CD14-positive monocyte (primary cell): Measurements from ENCODE around the gene SOX5. TPM values are rescaled to one million over a fixed set of nuclear protein-coding genes. Genes with fewer than 3 reads are reported as not detected.

Experiments
- DNase-seq, 3 donors: peaks; one replicate each; pipeline ENCODE4 v3.0.0-alpha.2; 2011 to 2022
- H2AFZ ChIP-seq: 2 replicates; pipeline ENCODE4 v1.6.0; 2012; ENCODE audit warnings: mild to moderate bottlenecking, low read depth, low read length, inconsistent platforms; ENCODE audit not compliant: insufficient read depth, poor library complexity, severe bottlenecking
- H3K27ac ChIP-seq, 2 donors: 1 replicate in 1 of 2; 2 replicates in 1 of 2; pipeline ENCODE4 v1.5.1; 2012 to 2013; ENCODE audit warnings: low read length in 2 of 2, control low read depth in 1 of 2, inconsistent platforms in 1 of 2, low read depth in 1 of 2, mild to moderate bottlenecking in 1 of 2
- H3K27me3 ChIP-seq, 2 donors: one replicate each; pipeline versions ENCODE4 v1.6.0 to v1.6.1; 2011 to 2013; ENCODE audit warnings: low read length in 2 of 2; ENCODE audit not compliant: control insufficient read depth in 2 of 2, insufficient read depth in 2 of 2
- H3K36me3 ChIP-seq, 2 donors: replicated peaks in 1 of 2; 1 replicate in 1 of 2; 2 replicates in 1 of 2; pipeline versions ENCODE4 v1.5.1 to v1.6.1; 2012 to 2013; ENCODE audit warnings: low read length in 2 of 2, control low read depth in 1 of 2, inconsistent platforms in 1 of 2, mild to moderate bottlenecking in 1 of 2; ENCODE audit not compliant: insufficient read depth in 2 of 2, control insufficient read depth in 1 of 2
- H3K4me1 ChIP-seq, 2 donors: 1 replicate in 1 of 2; 2 replicates in 1 of 2; pipeline versions ENCODE4 v1.5.1 to v1.6.1; 2012 to 2013; ENCODE audit warnings: low read length in 2 of 2, control low read depth in 1 of 2, inconsistent platforms in 1 of 2, mild to moderate bottlenecking in 1 of 2, moderate library complexity in 1 of 2; ENCODE audit not compliant: insufficient read depth in 2 of 2, control insufficient read depth in 1 of 2
- H3K4me2 ChIP-seq: replicated peaks from 2 replicates; pipeline ENCODE3; 2012; ENCODE audit warnings: low read length, moderate library complexity, mild to moderate bottlenecking; ENCODE audit not compliant: poor library complexity, severe bottlenecking; ENCODE audit errors: extremely low read depth
- H3K4me3 ChIP-seq, 3 experiments: fragments of 200-600 bp in 1 of 3; sonication (generic) in 1 of 3; replicated peaks in 1 of 3; 1 replicate in 2 of 3; 2 replicates in 1 of 3; pipeline ENCODE4 v1.5.1; 2011 to 2013; ENCODE audit warnings: low read length in 3 of 3, mild to moderate bottlenecking in 3 of 3, control low read depth in 2 of 3, low read depth in 2 of 3, inconsistent platforms in 1 of 3, moderate library complexity in 1 of 3
- H3K79me2 ChIP-seq: 2 replicates; pipeline ENCODE4 v1.6.0; 2012; ENCODE audit warnings: mild to moderate bottlenecking, control low read depth, inconsistent platforms, low read length, moderate library complexity; ENCODE audit not compliant: insufficient read depth
- H3K9ac ChIP-seq: 2 replicates; pipeline ENCODE4 v1.6.0; 2017; ENCODE audit warnings: low read length, mild to moderate bottlenecking; ENCODE audit not compliant: insufficient read depth, poor library complexity, severe bottlenecking
- H3K9me3 ChIP-seq, 2 donors: replicated peaks in 1 of 2; 1 replicate in 1 of 2; 2 replicates in 1 of 2; pipeline versions ENCODE4 v1.5.1 to v1.6.1; 2012 to 2013; ENCODE audit warnings: low read length in 2 of 2, control low read depth in 1 of 2; ENCODE audit not compliant: control insufficient read depth in 1 of 2, insufficient read depth in 1 of 2
- H4K20me1 ChIP-seq: 2 replicates; pipeline ENCODE4 v1.6.0; 2012; ENCODE audit warnings: mild to moderate bottlenecking, low read length, control low read depth, moderate library complexity; ENCODE audit not compliant: insufficient read depth
- H3K27ac Mint-ChIP-seq, 7 donors: one replicate each; pipeline ENCODE4 v1.8.0; 2020; ENCODE audit warnings: mild to moderate bottlenecking in 7 of 7, mixed read lengths in 7 of 7, moderate library complexity in 6 of 7, inconsistent platforms in 2 of 7
- H3K27me3 Mint-ChIP-seq, 3 donors: one replicate each; pipeline ENCODE4 v1.8.0; 2021 to 2022; ENCODE audit warnings: low read depth in 3 of 3, mild to moderate bottlenecking in 3 of 3, mixed read lengths in 3 of 3, moderate library complexity in 3 of 3, inconsistent platforms in 1 of 3
- H3K36me3 Mint-ChIP-seq, 2 donors: one replicate each; pipeline ENCODE4 v1.8.0; 2020; ENCODE audit warnings: mixed read lengths in 2 of 2, inconsistent platforms in 1 of 2, mild to moderate bottlenecking in 1 of 2
- H3K4me1 Mint-ChIP-seq: one replicate; pipeline ENCODE4 v1.8.0; 2020; ENCODE audit warnings: mild to moderate bottlenecking, mixed read lengths
- H3K4me3 Mint-ChIP-seq, 2 donors: one replicate each; pipeline ENCODE4 v1.8.0; 2020; ENCODE audit warnings: mild to moderate bottlenecking in 2 of 2, mixed read lengths in 2 of 2, moderate library complexity in 1 of 2
- H3K9me3 Mint-ChIP-seq, 7 donors: one replicate each; pipeline ENCODE4 v1.8.0; 2020 to 2022; ENCODE audit warnings: mixed read lengths in 7 of 7, mild to moderate bottlenecking in 6 of 7, moderate library complexity in 6 of 7, inconsistent platforms in 2 of 7
- CTCF ChIP-seq: fragments of 200-600 bp; IDR thresholded peaks from one replicate; pipeline ENCODE4 v1.8.0; 2022; ENCODE audit warnings: antibody characterized with exemption, mild to moderate bottlenecking
- WGBS: methylation state at CpG from one replicate; pipeline ENCODE4 v1.1.5; 2013; ENCODE audit warnings: missing lambda C conversion rate; ENCODE audit not compliant: insufficient coverage; 5-methylcytosine and 5-hydroxymethylcytosine counted together
- intact Hi-C, 2 donors: fragments of 100-400 bp; cut with micrococcal nuclease; formaldehyde crosslinking; loops; one replicate each; pipeline versions ENCODE4 v1.15.0 to v1.15.1; 2023
- polyA plus RNA-seq, 3 donors: library from polyadenylated mRNA; depleted of rRNA in 1 of 3; unstranded in 2 of 3; stranded (reverse) in 1 of 3; fragments of 300-500 nt in 2 of 3; fragments of >200 nt in 1 of 3; fragmentation: Illumina TruSeq in 2 of 3; gene quantifications; 1 replicate in 2 of 3; 2 replicates in 1 of 3; pipeline ENCODE4 v1.2.3, GENCODE V29; 2012 to 2021

SOX5 gene
- polyA plus RNA-seq, 3 donors = not detected

- DNase-seq = no peak
- Mint-ChIP-seq H3K4me1 (no peaks in the 10 kb centered on the region), H3K36me3 (no peaks in the 10 kb centered on the region), H3K27me3 (peaks cover 0 to 2% (median 0%) of the 10 kb centered on the region in 3 donors), H3K9me3 (peaks cover 2 to 17% (median 8%) of the 10 kb centered on the region in 7 donors), H3K27ac (no peak overlapping the region), H3K4me3 (no peak overlapping the region)
- TF ChIP-seq CTCF = no peak
- no peaks in the 10 kb centered on the region for H3K27me3 ChIP-seq
- no CpG with 5 or more reads among the region's 2 CpGs for WGBS
- no peaks in the 10 kb centered on the region for H3K79me2 ChIP-seq
- H4K20me1 ChIP-seq = no peaks in the 10 kb centered on the region
- H3K27ac ChIP-seq = no peak overlapping the region
- H3K9ac ChIP-seq = no peak overlapping the region
- H3K9me3 ChIP-seq = peaks cover 4% of the 10 kb centered on the region in 2 donors
- H3K4me2 ChIP-seq = no peak overlapping the region
- no peak overlapping the region for H3K4me3 ChIP-seq
- no peaks in the 10 kb centered on the region for H3K36me3 ChIP-seq
- no peak overlapping the region for H2AFZ ChIP-seq
- intact Hi-C loops = no loop called here
- no peaks in the 10 kb centered on the region for H3K4me1 ChIP-seq
These were observed 393.7 kb downstream of the SOX5 start for GRCh38 chr12:23555825-23556207.

- Mint-ChIP-seq H3K4me1 (no peaks in the 10 kb centered on the region), H3K36me3 (no peaks in the 10 kb centered on the region), H3K27me3 (peaks cover 0 to 2% (median 0%) of the 10 kb centered on the region in 3 donors), H3K27ac (no peak overlapping the region), H3K4me3 (no peak overlapping the region), H3K9me3 (peaks cover 2 to 17% (median 8%) of the 10 kb centered on the region in 7 donors)
- Histone ChIP-seq H3K4me3 (no peak overlapping the region), H3K27ac (no peak overlapping the region), H3K9me3 (peaks cover 4% of the 10 kb centered on the region in 2 donors), H2AFZ (no peak overlapping the region), H4K20me1 (no peaks in the 10 kb centered on the region), H3K36me3 (no peaks in the 10 kb centered on the region), H3K9ac (no peak overlapping the region), H3K79me2 (no peaks in the 10 kb centered on the region), H3K4me2 (no peak overlapping the region), H3K27me3 (no peaks in the 10 kb centered on the region), H3K4me1 (no peaks in the 10 kb centered on the region)
- no peak for DNase-seq
- no peak for TF ChIP-seq CTCF
- WGBS = 80% methylated on average over 2 of the region's 4 CpGs
- intact Hi-C loops = no loop called here
These were observed 394.2 kb downstream of the SOX5 start for GRCh38 chr12:23555180-23555824.
